H1 (cell line): ENCODE results near the gene YRDC. TPM values are rescaled to one million over a fixed set of nuclear protein-coding genes. Genes with fewer than 3 reads are reported as not detected.

Experiments used
- polyA plus RNA-seq, 7 experiments: library from polyadenylated mRNA; depleted of rRNA in 3 of 7; stranded (reverse) in 5 of 7; unstranded in 2 of 7; fragments of >200 nt in 5 of 7; fragments of 200-250 nt in 2 of 7; gene quantifications; 1 replicate in 5 of 7; 2 replicates in 1 of 7; 4 replicates in 1 of 7; pipeline versions ENCODE4 v1.2.1 to v1.2.3, GENCODE V29; 2011 to 2013; ENCODE audit warnings: missing spikeins in 2 of 7, mixed read lengths in 2 of 7
- total RNA-seq: library from RNA; stranded (reverse); fragmentation: NEBNext Ultra II Directional; extraction: Animal tissue kit (Norgen Biotek cat#: 25700); gene quantifications from 2 replicates; pipeline ENCODE4 v1.2.1, GENCODE V29; 2021

The YRDC gene
- total and polyA plus RNA-seq, 2 of the 8 experiments (the other 6 are each of a cell fraction or from before 2014, with no cell fraction given): 21.1 to 21.6 TPM

Other genes with a start within 250 kb of the YRDC start
- 88.3 and 95.6 TPM in 2 replicates for gene GNL2, start 212.3 kb downstream of the YRDC start, total RNA-seq
- 14.0 and 22.2 TPM in 2 replicates for gene GNL2, start 212.3 kb downstream of the YRDC start, polyA plus RNA-seq (2011; rRNA removed)
- 0.21 TPM in 1 of 2 replicates, not detected in the other for gene RSPO1, start 173.3 kb downstream of the YRDC start, total RNA-seq
- gene RSPO1, start 173.3 kb downstream of the YRDC start, polyA plus RNA-seq (2011; rRNA removed): 0.28 and 0.39 TPM in 2 replicates
- 41.6 and 43.9 TPM in 2 replicates for gene CDCA8, start 115.7 kb downstream of the YRDC start, total RNA-seq
- 37.8 and 46.2 TPM in 2 replicates for gene CDCA8, start 115.7 kb downstream of the YRDC start, polyA plus RNA-seq (2011; rRNA removed)
- 1.0 and 1.5 TPM in 2 replicates for gene EPHA10, start 43.1 kb downstream of the YRDC start, total RNA-seq
- gene EPHA10, start 43.1 kb downstream of the YRDC start, polyA plus RNA-seq (2011; rRNA removed): 0.54 and 1.2 TPM in 2 replicates
- gene MANEAL, start 14.4 kb downstream of the YRDC start, total RNA-seq: 4.2 and 4.8 TPM in 2 replicates
- 7.1 and 7.2 TPM in 2 replicates for gene MANEAL, start 14.4 kb downstream of the YRDC start, polyA plus RNA-seq (2011; rRNA removed)
- 36.9 and 42.4 TPM in 2 replicates for gene C1orf122, start 418 bp downstream of the YRDC start, total RNA-seq
- gene C1orf122, start 418 bp downstream of the YRDC start, polyA plus RNA-seq (2011; rRNA removed): 32.1 and 45.4 TPM in 2 replicates
- 12.6 and 15.5 TPM in 2 replicates for gene MTF1, start 51.4 kb upstream of the YRDC start, total RNA-seq
- gene MTF1, start 51.4 kb upstream of the YRDC start, polyA plus RNA-seq (2011; rRNA removed): 3.2 and 4.0 TPM in 2 replicates
- gene INPP5B, start 138.8 kb upstream of the YRDC start, total RNA-seq: 23.7 and 25.1 TPM in 2 replicates
- 13.5 and 14.0 TPM in 2 replicates for gene INPP5B, start 138.8 kb upstream of the YRDC start, polyA plus RNA-seq (2011; rRNA removed)
- 137 and 145 TPM in 2 replicates for gene SF3A3, start 181.8 kb upstream of the YRDC start, total RNA-seq
- 25.0 and 40.5 TPM in 2 replicates for gene SF3A3, start 181.8 kb upstream of the YRDC start, polyA plus RNA-seq (2011; rRNA removed)
- 35.6 and 35.8 TPM in 2 replicates for gene FHL3, start 197.3 kb upstream of the YRDC start, total RNA-seq
- gene FHL3, start 197.3 kb upstream of the YRDC start, polyA plus RNA-seq (2011; rRNA removed): 14.3 and 22.8 TPM in 2 replicates
- 56.4 and 60.5 TPM in 2 replicates for gene UTP11, start 204.5 kb upstream of the YRDC start, total RNA-seq
- gene UTP11, start 204.5 kb upstream of the YRDC start, polyA plus RNA-seq (2011; rRNA removed): 18.2 and 19.5 TPM in 2 replicates
- gene POU3F1, start 238.6 kb upstream of the YRDC start, total RNA-seq: 10.8 and 11.6 TPM in 2 replicates
- gene POU3F1, start 238.6 kb upstream of the YRDC start, polyA plus RNA-seq (2011; rRNA removed): 4.2 and 7.1 TPM in 2 replicates